ENCODE measurements around the gene GPAM. TPM values are rescaled to one million over a fixed set of nuclear protein-coding genes. Genes with fewer than 3 reads are reported as not detected.

GPAM gene
- 2.4 TPM for total RNA-seq (2013)
- polyA plus RNA-seq: 1 to 10 TPM in 1 of 3 donors, under 1 TPM in 2; 0.37 to 1.3 (median 0.59) TPM
- polyA minus RNA-seq: 0.48 and 0.69 TPM in 2 replicates
- total RNA-seq: 0.35 to 10.7 (median 2.6) reads per million in 11 experiments

- H3K4me1 ChIP-seq (ENCODE audit: control insufficient read depth in 1 of 2, insufficient read depth in 2 of 2, low read length in 2 of 2): peaks cover 11 to 15% of the 10 kb centered on the region in 2 donors
- peaks cover 7 to 11% (median 9%) of the 10 kb centered on the region in 7 donors for H3K9me3 Mint-ChIP-seq
- peak within 1 kb of the TSS; percentile 60 to 90 (median 76) for H3K4me3 ChIP-seq (replicated peaks in 1 of 3; ENCODE audit: low read depth in 2 of 3, low read length in 3 of 3)
- H3K27ac Mint-ChIP-seq: peak within 1 kb of the TSS; percentile 76 to 94 (median 86)
- H3K4me1 Mint-ChIP-seq: peaks cover 15% of the 10 kb centered on the region
- H3K27me3 Mint-ChIP-seq (ENCODE audit: low read depth in 3 of 3): peaks cover 7 to 13% (median 8%) of the 10 kb centered on the region in 3 donors
- peak within 1 kb of the TSS; percentile 99 for H2AFZ ChIP-seq (ENCODE audit: insufficient read depth, low read depth, low read length, poor library complexity, severe bottlenecking)
- peaks cover 12 to 15% of the 10 kb centered on the region in 2 donors for H3K36me3 ChIP-seq (replicated peaks in 1 of 2; ENCODE audit: control insufficient read depth in 1 of 2, insufficient read depth in 2 of 2, low read length in 2 of 2)
- peak within 1 kb of the TSS in 1 of 2 donors; percentile 78 for H3K27ac ChIP-seq (ENCODE audit: low read depth in 1 of 2, low read length in 2 of 2)
- no peak for TF ChIP-seq CTCF (IDR thresholded peaks at IDR 0.05)
- H3K27me3 ChIP-seq (ENCODE audit: control insufficient read depth in 2 of 2, insufficient read depth in 2 of 2, low read length in 2 of 2): peaks cover 0 to 3% of the 10 kb centered on the region in 2 donors
- peak; percentile 90 to 92 (median 90) for DNase-seq
- intact Hi-C loops (cut with micrococcal nuclease): loop anchor here in 1 of 2 donors (5.0 kb wide), 1 partner anchor 264 kb away; the partner anchor contains the start of genes VTI1A and ZDHHC6
- under 1% methylated on average over 40 of the region's 46 CpGs for WGBS (ENCODE audit: insufficient coverage)
- peak within 1 kb of the TSS; percentile 80 for H3K9ac ChIP-seq (ENCODE audit: insufficient read depth, low read length, poor library complexity, severe bottlenecking)
- no peaks in the 10 kb centered on the region for H4K20me1 ChIP-seq (ENCODE audit: insufficient read depth, low read length)
- H3K9me3 ChIP-seq (replicated peaks in 1 of 2; ENCODE audit: control insufficient read depth in 1 of 2, insufficient read depth in 1 of 2, low read length in 2 of 2): peaks cover 0 to 4% of the 10 kb centered on the region in 2 donors
- peak within 1 kb of the TSS; percentile 83 for H3K4me2 ChIP-seq (replicated peaks; ENCODE audit: extremely low read depth, low read length, poor library complexity, severe bottlenecking)
- peaks cover 9 to 16% of the 10 kb centered on the region in 2 donors for H3K36me3 Mint-ChIP-seq
- peak within 1 kb of the TSS; percentile 88 to 95 for H3K4me3 Mint-ChIP-seq
- H3K79me2 ChIP-seq (ENCODE audit: insufficient read depth, low read length): no peaks in the 10 kb centered on the region
Measured at GRCh38 chr10:112183329-112184051, at the start of gene GPAM. TSS of gene GPAM (minus strand) at chr10:112183765. CDS start at chr10:112181784, 1,981 bp downstream.

- no peak overlapping the region for H2AFZ ChIP-seq (ENCODE audit: insufficient read depth, low read depth, low read length, poor library complexity, severe bottlenecking)
- H3K4me1 ChIP-seq (ENCODE audit: control insufficient read depth in 1 of 2, insufficient read depth in 2 of 2, low read length in 2 of 2): peaks cover 2% of the 10 kb centered on the region in 2 donors
- H3K27ac ChIP-seq (ENCODE audit: low read depth in 1 of 2, low read length in 2 of 2): no peak overlapping the region
- H3K4me3 ChIP-seq (replicated peaks in 1 of 3; ENCODE audit: low read depth in 2 of 3, low read length in 3 of 3): no peak overlapping the region
- peaks cover 41 to 79% of the 10 kb centered on the region in 2 donors for H3K27me3 ChIP-seq (ENCODE audit: control insufficient read depth in 2 of 2, insufficient read depth in 2 of 2, low read length in 2 of 2)
- H4K20me1 ChIP-seq (ENCODE audit: insufficient read depth, low read length): no peaks in the 10 kb centered on the region
- TF ChIP-seq CTCF (IDR thresholded peaks at IDR 0.05): no peak
- peaks cover 7% of the 10 kb centered on the region for H3K4me1 Mint-ChIP-seq
- H3K4me3 Mint-ChIP-seq: peak overlapping the region in 1 of 2 donors; percentile 40
- H3K36me3 Mint-ChIP-seq: no peaks in the 10 kb centered on the region
- intact Hi-C loops (cut with micrococcal nuclease): no loop called here
- H3K4me2 ChIP-seq (replicated peaks; ENCODE audit: extremely low read depth, low read length, poor library complexity, severe bottlenecking): no peak overlapping the region
- peak overlapping the region in 1 of 7 donors; percentile 26 for H3K27ac Mint-ChIP-seq
- no peaks in the 10 kb centered on the region for H3K36me3 ChIP-seq (replicated peaks in 1 of 2; ENCODE audit: control insufficient read depth in 1 of 2, insufficient read depth in 2 of 2, low read length in 2 of 2)
- no peaks in the 10 kb centered on the region for H3K79me2 ChIP-seq (ENCODE audit: insufficient read depth, low read length)
- DNase-seq: no peak
- no peaks in the 10 kb centered on the region for H3K9me3 ChIP-seq (replicated peaks in 1 of 2; ENCODE audit: control insufficient read depth in 1 of 2, insufficient read depth in 1 of 2, low read length in 2 of 2)
- no peak overlapping the region for H3K9ac ChIP-seq (ENCODE audit: insufficient read depth, low read length, poor library complexity, severe bottlenecking)
- H3K9me3 Mint-ChIP-seq: peaks cover 0 to 3% (median 2%) of the 10 kb centered on the region in 7 donors
- WGBS (ENCODE audit: insufficient coverage): 31% methylated on average over 5 of the region's 6 CpGs
- peaks cover 61 to 65% (median 62%) of the 10 kb centered on the region in 3 donors for H3K27me3 Mint-ChIP-seq (ENCODE audit: low read depth in 3 of 3)
Measured at GRCh38 chr10:112232670-112233069, 49.1 kb upstream of the GPAM start.

All from CD14-positive monocyte (primary cell).